BE2C (cell line): ENCODE results near the gene TXNDC8.
A peak's percentile ranks its signal among the peaks of the same experiment; 100 is the strongest.

Source experiments
- DNase-seq: peaks from one replicate; pipeline ENCODE4 v3.0.0-alpha.2; 2020
- H3K27me3 ChIP-seq: fragments of 250-450 bp; sonication (Bioruptor Pico); 2 replicates; pipeline ENCODE4 v1.5.1; 2020; ENCODE audit warnings: mild to moderate bottlenecking
- H3K36me3 ChIP-seq: fragments of 250-450 bp; sonication (Bioruptor Pico); 2 replicates; pipeline ENCODE4 v1.5.1; 2020; ENCODE audit warnings: mild to moderate bottlenecking
- H3K4me1 ChIP-seq: fragments of 250-450 bp; sonication (Bioruptor Pico); 2 replicates; pipeline ENCODE4 v1.5.1; 2020
- H3K4me3 ChIP-seq: 2 replicates; pipeline ENCODE4 v1.5.1; 2011; ENCODE audit warnings: low read depth, low read length
- H3K9me3 ChIP-seq: fragments of 250-450 bp; sonication (Bioruptor Pico); 2 replicates; pipeline ENCODE4 v1.5.1; 2020
- CTCF ChIP-seq: IDR thresholded peaks from 2 replicates; pipeline ENCODE4 v1.5.1; 2012; ENCODE audit warnings: mild to moderate bottlenecking, low read depth, low read length

The TXNDC8 gene

GRCh38 chr9:110343551-110343950 is 5.9 kb upstream of the TXNDC8 start:
- no peak for TF ChIP-seq CTCF

GRCh38 chr9:110340306-110340705 is 2.6 kb upstream of the TXNDC8 start:
- no peak for DNase-seq
- peak; percentile 26 for TF ChIP-seq CTCF
- Histone ChIP-seq H3K4me3 (no peak overlapping the region), H3K9me3 (no peaks in the 10 kb centered on the region), H3K4me1 (no peaks in the 10 kb centered on the region), H3K36me3 (no peaks in the 10 kb centered on the region), H3K27me3 (no peaks in the 10 kb centered on the region)

More at GRCh38 chr9:110343551-110343950, 5.9 kb upstream of the TXNDC8 start:
- DNase-seq, result no peak
- Histone ChIP-seq H3K9me3 (no peaks in the 10 kb centered on the region), H3K4me3 (no peak overlapping the region), H3K4me1 (no peaks in the 10 kb centered on the region), H3K36me3 (no peaks in the 10 kb centered on the region), H3K27me3 (no peaks in the 10 kb centered on the region)

GRCh38 chr9:110338143-110338542 is 480 bp upstream of the TXNDC8 start:
- Histone ChIP-seq H3K4me1 (no peaks in the 10 kb centered on the region), H3K36me3 (no peaks in the 10 kb centered on the region), H3K4me3 (no peak overlapping the region), H3K27me3 (no peaks in the 10 kb centered on the region), H3K9me3 (no peaks in the 10 kb centered on the region)
- TF ChIP-seq CTCF, result no peak
- no peak for DNase-seq

- no peak for DNase-seq
- Histone ChIP-seq H3K4me3 (no peak overlapping the region), H3K36me3 (no peaks in the 10 kb centered on the region), H3K4me1 (no peaks in the 10 kb centered on the region), H3K9me3 (no peaks in the 10 kb centered on the region), H3K27me3 (no peaks in the 10 kb centered on the region)
- TF ChIP-seq CTCF, result no peak
These were observed 1.3 kb downstream of the TXNDC8 start for GRCh38 chr9:110336363-110336762.

- no peak for TF ChIP-seq CTCF
- DNase-seq, result no peak
- H3K4me3 ChIP-seq, result no peak overlapping the region
- H3K27me3 ChIP-seq, result no peaks in the 10 kb centered on the region
- no peaks in the 10 kb centered on the region for H3K9me3 ChIP-seq
- H3K4me1 ChIP-seq, result no peaks in the 10 kb centered on the region
- no peaks in the 10 kb centered on the region for H3K36me3 ChIP-seq
These were observed 2.8 kb downstream of the TXNDC8 start for GRCh38 chr9:110334871-110335270.

- TF ChIP-seq CTCF, result no peak
- Histone ChIP-seq H3K36me3 (no peaks in the 10 kb centered on the region), H3K4me3 (no peak overlapping the region), H3K4me1 (no peaks in the 10 kb centered on the region), H3K9me3 (no peaks in the 10 kb centered on the region), H3K27me3 (no peaks in the 10 kb centered on the region)
- DNase-seq, result no peak
These were observed 3.5 kb downstream of the TXNDC8 start for GRCh38 chr9:110334183-110334582.
